Glutamatergic neuron (in vitro differentiated cells): ENCODE results near the gene THAP8. TPM values are rescaled to one million over a fixed set of nuclear protein-coding genes. Genes with fewer than 3 reads are reported as not detected.

Experiments used
- total RNA-seq: library from RNA; stranded (reverse); fragmentation: NEBNext Ultra II Directional; extraction: Animal tissue kit (Norgen Biotek cat#: 25700); gene quantifications from one replicate; pipeline ENCODE4 v1.2.1, GENCODE V29; 2021; ENCODE audit not compliant: unreplicated experiment

THAP8 gene
- total RNA-seq, 1 donor from 2014 or later: 10.1 TPM

Other genes with a start within 250 kb of the THAP8 start
- gene PRODH2, start 241.4 kb downstream of the THAP8 start, total RNA-seq: 0.64 TPM
- gene NPHS1, start 201.8 kb downstream of the THAP8 start, total RNA-seq: 4.7 TPM
- 47.1 TPM for gene KIRREL2, start 197.4 kb downstream of the THAP8 start, total RNA-seq
- gene APLP1, start 185.7 kb downstream of the THAP8 start, total RNA-seq: 618 TPM
- gene NFKBID, start 153.7 kb downstream of the THAP8 start, total RNA-seq: 7.6 TPM
- not detected for gene HCST, start 151.8 kb downstream of the THAP8 start, total RNA-seq
- not detected for gene TYROBP, start 146.0 kb downstream of the THAP8 start, total RNA-seq
- 40.6 TPM for gene LRFN3, start 117.9 kb downstream of the THAP8 start, total RNA-seq
- 17.7 TPM for gene SDHAF1, start 59.1 kb downstream of the THAP8 start, total RNA-seq
- gene SYNE4, start 45.5 kb downstream of the THAP8 start, total RNA-seq: 2.0 TPM
- 29.5 TPM for gene ALKBH6, start 40.1 kb downstream of the THAP8 start, total RNA-seq
- 146 TPM for gene CLIP3, start 21.4 kb downstream of the THAP8 start, total RNA-seq
- gene WDR62, start 612 bp upstream of the THAP8 start, total RNA-seq: 5.5 TPM
- gene OVOL3, start 56.9 kb upstream of the THAP8 start, total RNA-seq: not detected
- gene POLR2I, start 60.6 kb upstream of the THAP8 start, total RNA-seq: 79.2 TPM
- gene TBCB, start 61.2 kb upstream of the THAP8 start, total RNA-seq: 337 TPM
- gene CAPNS1, start 85.8 kb upstream of the THAP8 start, total RNA-seq: 478 TPM
- 62.3 TPM for gene COX7A1, start 98.2 kb upstream of the THAP8 start, total RNA-seq
- gene ZNF565, start 160.4 kb upstream of the THAP8 start, total RNA-seq: 5.6 TPM
- 59.6 TPM for gene ZNF146, start 160.8 kb upstream of the THAP8 start, total RNA-seq